ENCODE results near the gene TSHZ2.

DNA sequence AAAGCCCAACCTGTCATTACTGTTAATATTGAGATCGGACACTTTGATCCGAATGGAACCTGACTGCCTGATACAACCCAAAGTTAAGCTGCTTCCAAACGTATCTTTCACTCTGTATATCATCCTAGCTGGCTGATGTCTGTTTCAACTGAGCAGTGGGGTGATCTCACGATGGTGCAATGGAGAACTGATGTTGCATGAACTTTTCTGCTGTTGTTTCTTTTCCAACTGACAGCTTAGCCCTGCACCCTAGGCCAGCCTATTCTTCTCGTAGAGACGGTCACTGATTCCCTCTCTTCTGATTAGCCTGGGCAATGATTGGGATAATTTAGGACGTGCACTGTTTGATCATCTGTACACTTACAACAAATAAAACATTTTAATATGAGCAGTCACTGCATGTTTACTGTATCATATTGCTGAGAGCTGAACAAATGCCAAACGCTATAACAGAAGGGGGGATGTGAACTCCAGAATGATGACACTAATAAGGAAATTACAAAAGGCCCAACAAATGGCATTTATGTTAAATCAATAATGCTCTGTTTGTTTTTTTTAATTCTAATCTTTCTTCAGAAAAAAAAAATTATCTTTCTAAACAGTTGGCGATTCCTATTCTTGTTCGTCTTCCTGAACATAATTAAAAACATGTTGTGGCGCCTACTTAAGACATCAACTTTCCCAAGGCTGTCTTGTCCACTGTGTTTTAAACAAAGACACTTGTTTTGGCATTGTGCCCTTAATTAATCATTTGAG, 436.7 kb downstream of the TSHZ2 start:
- TF ChIP-seq, protein P1, sequence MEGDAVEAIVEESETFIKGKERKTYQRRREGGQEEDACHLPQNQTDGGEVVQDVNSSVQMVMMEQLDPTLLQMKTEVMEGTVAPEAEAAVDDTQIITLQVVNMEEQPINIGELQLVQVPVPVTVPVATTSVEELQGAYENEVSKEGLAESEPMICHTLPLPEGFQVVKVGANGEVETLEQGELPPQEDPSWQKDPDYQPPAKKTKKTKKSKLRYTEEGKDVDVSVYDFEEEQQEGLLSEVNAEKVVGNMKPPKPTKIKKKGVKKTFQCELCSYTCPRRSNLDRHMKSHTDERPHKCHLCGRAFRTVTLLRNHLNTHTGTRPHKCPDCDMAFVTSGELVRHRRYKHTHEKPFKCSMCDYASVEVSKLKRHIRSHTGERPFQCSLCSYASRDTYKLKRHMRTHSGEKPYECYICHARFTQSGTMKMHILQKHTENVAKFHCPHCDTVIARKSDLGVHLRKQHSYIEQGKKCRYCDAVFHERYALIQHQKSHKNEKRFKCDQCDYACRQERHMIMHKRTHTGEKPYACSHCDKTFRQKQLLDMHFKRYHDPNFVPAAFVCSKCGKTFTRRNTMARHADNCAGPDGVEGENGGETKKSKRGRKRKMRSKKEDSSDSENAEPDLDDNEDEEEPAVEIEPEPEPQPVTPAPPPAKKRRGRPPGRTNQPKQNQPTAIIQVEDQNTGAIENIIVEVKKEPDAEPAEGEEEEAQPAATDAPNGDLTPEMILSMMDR (IDR thresholded peaks at IDR 0.05), result no peak
- TF ChIP-seq POLR2A (IDR thresholded peaks at IDR 0.05), result no peak
